ENCODE results near the gene PPP1R14B.

Gene PPP1R14B

DNA sequence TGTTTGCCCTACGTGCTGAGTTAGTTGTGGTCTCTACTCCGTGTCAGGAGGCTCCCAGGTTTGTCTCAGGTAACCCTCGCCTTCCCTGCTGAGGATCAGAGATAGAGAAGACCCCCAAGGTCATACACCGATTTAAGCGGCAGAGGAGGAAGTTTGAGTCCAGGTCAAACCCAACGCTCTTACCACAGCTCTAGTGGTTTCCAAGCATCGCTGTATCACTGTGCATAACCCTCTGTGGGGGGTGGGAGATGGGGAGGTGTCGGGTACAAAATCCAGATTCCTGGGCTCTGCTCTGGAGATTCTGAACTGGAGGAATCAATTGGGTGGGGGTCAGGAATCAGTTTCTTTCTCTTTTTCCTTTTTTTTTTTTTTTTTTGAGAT, 15.8 kb downstream of the PPP1R14B start:
- no peak for DNase-seq (ENCODE audit: low read depth, low spot score)

DNA sequence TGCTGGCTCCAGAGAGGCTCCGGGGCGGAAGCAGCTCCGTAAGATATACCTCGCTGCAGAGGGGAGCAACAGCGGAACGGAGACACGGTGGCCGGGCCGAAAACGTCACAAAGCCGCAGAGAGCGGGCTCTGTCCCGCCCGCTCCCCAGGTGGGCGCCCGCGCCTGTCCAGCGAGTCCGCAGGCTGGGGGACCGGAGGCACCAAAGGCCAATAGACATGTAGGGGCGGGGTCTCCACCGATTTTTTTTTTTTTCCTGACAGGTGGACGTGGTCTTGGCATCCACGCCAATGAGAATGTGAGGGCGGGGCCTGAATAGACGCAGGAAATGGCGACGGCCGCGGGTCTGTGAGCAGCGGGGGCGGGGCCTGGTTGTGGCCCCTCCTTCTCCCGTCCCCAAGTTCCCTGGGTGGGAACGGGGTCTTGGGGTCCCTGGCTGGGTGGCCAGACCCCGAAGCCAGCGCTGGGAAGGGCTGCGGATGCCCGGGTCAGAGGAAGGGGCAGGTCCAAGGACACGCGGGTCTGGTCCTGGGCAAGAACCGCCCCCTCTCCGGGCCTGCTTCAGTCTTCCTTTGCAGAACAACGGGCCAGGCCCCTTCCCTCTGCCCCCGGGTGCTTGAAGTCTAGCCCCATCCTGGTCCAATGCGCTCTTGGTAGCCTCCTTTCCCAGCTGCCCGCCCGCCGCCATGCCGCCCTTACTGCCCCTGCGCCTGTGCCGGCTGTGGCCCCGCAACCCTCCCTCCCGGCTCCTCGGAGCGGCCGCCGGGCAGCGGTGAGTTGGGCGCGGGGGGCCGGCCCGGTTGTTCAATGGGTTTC, 16.4 kb downstream of the PPP1R14B start, which contains the start of gene DNAJC4:
DNAJC4 (plus strand) TSS at position 378 of the 814 bp plus-strand sequence; CDS start at position 685, 307 bp downstream.
- DNase-seq (ENCODE audit: low read depth, low spot score): no peak

DNA sequence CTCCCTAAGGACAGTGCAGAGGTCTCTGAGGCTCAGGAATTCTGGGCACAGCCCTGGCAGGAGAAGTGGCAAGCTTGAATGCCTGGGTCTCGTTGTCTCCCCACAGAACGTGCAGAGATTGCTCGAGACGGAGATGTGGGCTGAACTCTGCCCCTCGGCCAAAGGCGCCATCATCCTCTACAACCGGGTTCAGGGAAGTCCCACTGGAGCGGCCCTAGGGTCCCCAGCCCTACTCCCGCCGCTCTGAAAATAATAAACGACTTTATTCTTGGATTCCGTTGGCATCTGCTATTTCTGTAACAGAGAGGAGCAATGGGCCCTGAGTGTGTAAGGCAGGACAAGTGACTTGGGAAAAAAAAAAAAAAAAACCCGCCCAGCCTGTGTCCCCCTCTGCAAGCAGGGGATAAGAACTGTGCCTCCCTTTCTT, 17.0 kb downstream of the PPP1R14B start:
- no peak for DNase-seq (ENCODE audit: low read depth, low spot score)

DNA sequence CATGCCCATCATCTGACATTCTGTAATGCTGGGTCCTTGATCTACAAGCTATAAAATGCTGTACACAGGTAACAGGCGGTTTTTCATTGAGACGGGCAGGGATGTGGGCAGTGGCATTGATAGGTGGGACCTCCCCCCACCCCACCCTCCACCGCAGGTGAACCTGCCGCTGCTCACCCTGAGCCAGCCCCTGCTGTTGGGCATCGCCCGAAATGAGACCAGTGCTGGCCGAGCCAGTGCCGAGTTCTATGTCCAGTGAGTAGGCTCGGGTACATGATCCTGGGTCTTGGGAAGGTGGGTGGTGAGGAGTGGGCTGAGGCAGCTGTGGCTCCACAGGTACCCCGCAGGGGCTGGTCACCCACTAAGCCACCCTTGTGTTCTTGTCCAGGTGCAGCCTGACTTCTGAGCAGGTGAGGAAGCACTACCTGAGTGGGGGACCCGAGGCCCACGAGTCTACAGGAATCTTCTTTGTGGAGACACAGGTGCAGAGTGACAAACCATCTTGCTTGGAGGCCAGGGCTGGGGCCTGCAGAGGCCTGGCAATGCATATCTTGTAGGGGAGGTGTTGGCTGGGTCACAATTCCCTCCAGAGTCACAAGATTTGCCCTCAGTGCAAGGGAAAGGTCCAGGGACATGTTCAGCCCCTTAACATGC, 17.5 kb downstream of the PPP1R14B start:
- DNase-seq (ENCODE audit: low read depth, low spot score): no peak

DNA sequence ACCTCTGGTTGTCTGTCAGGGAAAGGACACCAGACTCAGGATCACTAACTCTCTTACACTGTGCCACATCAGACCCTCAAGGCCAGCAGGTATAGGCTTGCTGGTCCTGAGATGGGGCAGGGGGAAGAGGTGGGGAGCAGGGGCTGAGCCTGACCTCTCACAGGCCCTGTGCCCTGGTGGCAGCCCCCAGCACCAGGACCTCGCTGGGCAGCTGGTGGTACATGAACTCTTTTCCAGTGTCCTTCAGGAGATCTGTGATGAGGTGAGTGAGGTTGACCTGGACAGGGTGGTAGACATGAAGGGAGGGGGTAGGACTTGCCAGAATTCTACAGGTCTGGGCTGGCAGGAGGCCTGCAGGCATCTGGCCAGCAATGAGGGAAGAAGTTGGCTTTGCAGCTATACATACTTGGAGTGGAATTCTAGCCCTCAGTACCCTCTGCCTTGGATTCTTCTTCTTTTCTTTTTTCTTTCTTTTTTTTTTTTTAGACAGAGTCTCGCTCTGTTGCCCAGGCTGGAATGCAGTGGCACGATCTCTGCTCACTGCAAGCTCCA, 19.3 kb downstream of the PPP1R14B start:
- DNase-seq (ENCODE audit: low read depth, low spot score): no peak

DNA sequence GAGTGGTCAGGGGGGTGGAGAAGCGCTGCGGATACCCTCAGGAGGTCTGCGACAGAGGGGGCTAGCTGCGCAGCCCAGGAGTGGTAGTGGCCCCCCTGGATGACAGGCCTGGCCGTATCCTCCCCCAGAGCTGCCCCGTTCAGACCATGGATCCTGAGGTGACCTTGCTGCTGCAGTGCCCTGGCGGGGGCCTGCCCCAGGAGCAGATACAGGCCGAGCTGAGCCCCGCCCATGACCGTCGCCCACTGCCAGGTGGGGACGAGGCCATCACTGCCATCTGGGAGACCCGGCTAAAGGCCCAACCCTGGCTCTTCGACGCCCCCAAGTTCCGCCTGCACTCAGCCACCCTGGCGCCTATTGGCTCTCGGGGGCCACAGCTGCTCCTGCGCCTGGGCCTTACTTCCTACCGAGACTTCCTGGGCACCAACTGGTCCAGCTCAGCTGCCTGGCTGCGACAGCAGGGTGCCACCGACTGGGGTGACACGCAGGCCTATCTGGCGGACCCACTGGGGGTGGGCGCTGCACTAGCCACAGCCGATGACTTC, 20.2 kb downstream of the PPP1R14B start:
- DNase-seq (ENCODE audit: low read depth, low spot score): no peak

DNA sequence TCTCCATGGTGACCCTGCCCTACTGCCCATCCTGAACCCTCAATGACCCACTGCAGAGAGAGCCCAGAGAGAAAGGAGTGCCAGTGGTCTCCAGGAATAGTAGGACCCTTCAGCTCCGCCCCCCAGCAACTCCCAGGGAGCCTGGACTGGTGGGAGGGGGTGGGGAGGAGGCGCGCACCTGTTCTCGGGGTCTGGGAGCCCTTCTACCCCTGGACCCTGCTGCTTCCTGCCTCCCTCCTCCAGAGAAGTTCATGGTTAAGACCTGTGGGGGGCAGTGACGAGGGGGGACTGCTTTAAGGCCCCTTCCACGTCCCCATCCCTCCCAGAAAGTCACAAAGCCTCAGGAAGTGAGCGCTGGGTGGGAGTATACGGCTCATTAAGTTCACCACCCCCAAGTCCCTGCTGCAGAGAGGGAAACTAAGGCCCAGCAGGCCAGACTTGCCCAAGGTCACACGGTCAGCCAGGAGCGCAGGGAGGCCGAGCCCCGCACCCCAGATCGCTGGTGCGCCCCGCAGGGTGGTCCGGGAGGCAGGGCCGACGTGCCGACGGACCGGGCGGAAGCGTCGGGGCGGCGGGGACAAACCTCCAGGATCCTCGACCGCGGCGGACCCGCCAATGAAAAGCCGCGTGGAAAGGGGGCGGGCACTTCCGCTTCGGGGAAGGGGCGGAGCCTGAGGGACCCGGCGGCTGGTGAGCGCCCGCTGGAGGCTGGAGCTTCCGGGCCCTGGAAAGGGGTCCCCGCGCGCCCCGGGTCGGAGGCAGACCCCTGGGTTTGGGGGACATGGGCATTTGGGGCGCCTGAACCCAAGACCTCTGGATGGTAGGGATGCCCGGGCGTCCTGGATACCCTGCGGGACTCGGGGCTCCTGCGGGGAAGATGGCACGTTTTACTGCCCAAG, 20.9 kb downstream of the PPP1R14B start, which contains the start of the genes NUDT22 and TRPT1:
NUDT22 (plus strand) TSS at position 667 of the 899 bp plus-strand sequence. CDS start 379 bp downstream, outside the sequence.
TRPT1 (minus strand) TSS at position 579 of the 899 bp plus-strand sequence; CDS start at position 253, 326 bp downstream.
- DNase-seq (ENCODE audit: low read depth, low spot score): no peak

DNA sequence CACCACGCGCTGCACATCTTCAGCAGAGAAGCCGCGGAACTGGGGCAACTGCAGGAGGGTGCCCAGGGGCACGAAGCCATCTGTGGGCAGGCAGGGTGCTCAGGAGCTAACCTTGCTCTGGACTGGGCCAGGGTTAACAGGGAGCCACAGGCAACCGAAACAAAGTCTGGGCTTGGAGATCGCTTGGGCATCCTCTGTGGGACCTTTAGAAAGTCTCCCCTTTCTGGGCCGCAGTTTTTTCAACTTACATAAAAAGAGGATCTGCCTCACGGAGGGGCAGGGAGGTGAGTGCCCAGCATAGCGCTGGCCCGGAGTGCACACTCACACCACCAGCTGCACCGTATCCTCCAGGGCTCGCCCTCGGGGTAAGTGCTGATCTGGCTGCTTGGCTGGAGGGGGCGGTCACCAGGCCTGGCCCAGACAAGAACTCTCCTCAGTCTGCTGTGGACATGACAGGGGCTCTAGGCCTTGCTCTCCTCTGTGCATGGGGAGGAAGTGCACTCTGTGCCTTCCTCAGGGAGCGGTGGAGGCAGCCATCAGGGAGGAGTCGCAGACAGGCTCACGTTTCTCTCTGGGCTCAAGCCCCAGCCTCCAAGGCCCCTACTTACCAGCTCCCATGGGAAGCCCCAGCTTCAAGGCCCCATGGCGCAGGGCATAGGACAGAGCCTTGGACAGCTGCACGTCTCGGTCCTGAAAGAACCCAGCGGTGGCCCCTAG, 21.7 kb downstream of the PPP1R14B start:
- DNase-seq (ENCODE audit: low read depth, low spot score): no peak

DNA sequence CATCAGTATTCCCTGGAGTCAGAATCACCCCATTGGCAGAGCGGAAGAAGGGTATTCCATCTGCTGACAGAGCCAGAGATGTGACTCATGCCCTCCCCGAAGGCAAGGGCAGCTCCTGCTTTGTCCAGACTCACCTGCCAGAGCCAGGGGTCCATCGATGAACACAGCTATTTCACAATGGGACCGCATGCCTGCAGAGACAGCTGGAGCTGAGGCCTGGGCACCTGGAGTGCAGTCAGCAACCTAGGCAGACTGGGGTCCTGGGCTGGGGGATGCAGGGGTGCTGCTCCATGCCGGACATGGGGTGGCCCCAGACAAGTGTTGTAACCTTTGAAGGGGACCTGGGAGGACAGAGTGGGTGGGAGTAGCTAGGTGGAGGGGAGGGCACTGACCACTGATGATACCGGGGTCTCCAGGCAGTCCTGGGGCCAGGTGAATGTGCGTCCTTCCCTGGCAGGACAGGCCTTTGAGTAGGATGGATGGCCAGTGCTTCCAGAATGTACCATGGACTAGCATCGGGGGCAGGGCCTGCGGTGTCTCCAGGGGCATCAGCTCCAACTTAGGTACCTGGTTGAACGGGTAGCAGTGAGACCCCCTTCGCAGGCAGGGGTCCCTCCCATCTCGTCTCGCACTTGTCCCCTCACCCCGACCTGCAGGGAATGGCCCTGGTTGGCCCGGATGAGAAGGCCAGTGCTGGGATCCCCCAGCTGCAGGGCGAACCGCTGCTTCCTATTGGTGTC, 22.4 kb downstream of the PPP1R14B start:
- no peak for DNase-seq (ENCODE audit: low read depth, low spot score)

DNA sequence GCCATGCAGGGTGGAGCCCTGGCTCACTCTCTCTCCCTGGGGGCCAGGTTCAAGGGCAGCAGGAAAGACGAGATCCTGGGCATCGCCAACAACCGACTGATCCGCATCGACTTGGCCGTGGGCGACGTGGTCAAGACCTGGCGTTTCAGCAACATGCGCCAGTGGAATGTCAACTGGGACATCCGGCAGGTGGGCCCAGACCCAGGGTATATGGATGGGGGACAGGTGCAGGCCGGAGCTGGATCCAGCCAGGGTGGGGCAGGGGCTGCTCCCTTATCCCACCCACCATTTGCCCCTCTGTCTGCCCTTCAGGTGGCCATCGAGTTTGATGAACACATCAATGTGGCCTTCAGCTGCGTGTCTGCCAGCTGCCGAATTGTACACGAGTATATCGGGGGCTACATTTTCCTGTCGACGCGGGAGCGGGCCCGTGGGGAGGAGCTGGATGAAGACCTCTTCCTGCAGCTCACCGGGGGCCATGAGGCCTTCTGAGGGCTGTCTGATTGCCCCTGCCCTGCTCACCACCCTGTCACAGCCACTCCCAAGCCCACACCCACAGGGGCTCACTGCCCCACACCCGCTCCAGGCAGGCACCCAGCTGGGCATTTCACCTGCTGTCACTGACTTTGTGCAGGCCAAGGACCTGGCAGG, 23.6 kb downstream of the PPP1R14B start:
- DNase-seq (ENCODE audit: low read depth, low spot score): no peak

DNA sequence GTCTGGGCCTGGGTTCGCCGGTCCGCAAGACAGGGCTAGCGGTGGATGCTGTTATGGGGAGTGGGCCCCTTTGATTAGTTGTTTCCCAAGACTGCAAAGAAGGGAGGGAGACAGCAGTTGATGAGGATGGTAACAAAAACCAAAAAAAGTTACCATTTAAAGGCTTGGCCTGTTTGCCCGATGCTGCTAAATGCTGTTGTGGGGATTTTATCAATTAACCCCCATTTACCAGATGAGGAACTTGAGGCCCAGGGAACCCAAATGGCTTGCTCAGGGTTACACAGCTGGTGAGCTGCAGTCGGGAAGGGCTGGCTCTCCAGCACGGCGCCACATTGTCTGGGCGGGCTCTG, 24.1 kb downstream of the PPP1R14B start:
- no peak for DNase-seq (ENCODE audit: low read depth, low spot score)

DNA sequence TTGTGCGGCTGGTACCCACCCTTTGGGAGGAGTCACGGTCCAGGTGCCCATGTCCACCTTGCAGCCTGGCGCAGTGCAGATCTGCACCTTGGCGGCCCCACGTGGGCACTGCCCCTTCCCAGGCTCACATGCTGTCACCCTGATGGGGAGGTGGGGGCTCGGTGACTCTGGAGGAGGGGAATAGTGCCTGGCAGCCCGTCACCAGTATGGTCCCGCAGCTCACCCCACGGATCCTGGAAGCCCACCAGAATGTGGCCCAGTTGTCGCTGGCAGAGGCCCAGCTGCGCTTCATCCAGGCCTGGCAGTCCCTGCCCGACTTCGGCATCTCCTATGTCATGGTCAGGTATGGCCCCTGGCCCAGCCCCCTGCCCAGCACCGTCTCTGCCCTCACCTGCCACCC, 25.9 kb downstream of the PPP1R14B start:
- DNase-seq (ENCODE audit: low read depth, low spot score): no peak

DNA sequence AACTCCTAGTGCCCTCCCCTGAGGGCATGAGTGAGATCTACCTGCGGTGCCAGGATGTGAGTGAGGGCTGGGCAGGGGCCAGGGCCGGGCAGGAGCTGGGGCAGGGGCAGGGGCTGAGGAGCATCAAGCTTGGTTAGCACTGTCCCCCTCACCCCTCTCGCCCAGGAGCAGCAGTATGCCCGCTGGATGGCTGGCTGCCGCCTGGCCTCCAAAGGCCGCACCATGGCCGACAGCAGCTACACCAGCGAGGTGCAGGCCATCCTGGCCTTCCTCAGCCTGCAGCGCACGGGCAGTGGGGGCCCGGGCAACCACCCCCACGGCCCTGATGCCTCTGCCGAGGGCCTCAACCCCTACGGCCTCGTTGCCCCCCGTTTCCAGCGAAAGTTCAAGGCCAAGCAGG, 26.5 kb downstream of the PPP1R14B start:
- no peak for DNase-seq (ENCODE audit: low read depth, low spot score)

DNA sequence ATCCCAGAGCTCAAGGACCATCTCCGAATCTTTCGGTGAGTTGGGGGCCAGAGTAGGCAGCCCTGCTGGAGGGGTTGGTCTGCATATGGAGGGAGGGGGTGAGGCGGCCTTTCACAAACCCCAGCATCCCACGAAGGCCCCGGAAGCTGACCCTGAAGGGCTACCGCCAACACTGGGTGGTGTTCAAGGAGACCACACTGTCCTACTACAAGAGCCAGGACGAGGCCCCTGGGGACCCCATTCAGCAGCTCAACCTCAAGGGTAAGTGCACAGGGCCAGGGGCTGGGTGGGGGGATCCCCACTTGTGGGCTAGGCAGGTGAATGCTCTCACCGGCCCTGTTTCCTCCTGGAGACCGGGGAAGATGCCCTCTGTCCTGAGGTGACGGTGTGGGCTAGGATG, 27.0 kb downstream of the PPP1R14B start:
- DNase-seq (ENCODE audit: low read depth, low spot score): no peak

DNA sequence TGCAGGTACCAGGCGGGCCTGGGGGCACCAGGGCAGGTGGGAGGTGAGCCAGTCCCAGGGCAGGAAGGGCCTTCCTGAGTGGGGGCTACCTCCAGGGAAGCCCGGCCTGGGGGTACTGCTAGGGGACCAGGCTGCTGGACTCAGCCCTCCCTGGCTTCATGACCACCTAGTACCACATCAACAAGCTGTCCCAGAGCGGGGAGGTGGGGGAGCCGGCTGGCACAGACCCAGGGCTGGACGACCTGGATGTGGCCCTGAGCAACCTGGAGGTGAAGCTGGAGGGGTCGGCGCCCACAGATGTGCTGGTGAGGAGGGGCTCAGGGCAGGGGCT, 27.4 kb downstream of the PPP1R14B start:
- DNase-seq (ENCODE audit: low read depth, low spot score): no peak

DNA sequence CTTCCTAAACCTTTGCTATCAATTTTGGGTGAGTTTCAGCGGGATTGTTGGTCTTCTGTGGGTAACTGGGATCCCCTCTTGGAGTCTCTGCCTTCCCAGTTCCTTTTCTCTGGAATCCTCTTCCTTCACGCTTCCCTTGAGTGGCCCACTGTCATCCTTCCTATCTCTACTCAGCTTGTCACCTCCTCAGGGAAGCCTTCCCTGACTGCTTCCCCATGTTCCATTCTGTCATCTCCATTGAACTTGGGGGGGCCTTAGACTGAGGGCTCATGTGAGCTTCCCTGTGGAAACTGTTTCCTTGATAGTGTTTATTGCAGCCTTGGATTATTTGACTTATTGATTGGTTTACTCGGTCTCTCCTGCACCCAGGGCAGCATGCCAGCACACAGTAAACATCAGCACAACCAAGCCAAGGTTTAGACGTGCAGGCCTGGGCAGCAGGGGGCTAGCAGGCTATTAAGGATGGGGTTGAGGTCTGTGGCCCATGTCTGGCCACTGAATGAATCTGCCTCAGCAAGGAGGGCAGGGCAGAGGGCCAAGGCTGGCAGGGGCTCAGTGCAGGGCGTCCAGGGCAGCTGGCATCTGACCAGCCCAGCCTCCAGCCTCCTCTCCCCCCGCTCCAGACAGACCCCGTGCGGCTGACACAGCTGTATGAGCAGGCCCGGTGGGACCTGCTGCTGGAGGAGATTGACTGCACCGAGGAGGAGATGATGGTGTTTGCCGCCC, 28.0 kb downstream of the PPP1R14B start:
- no peak for DNase-seq (ENCODE audit: low read depth, low spot score)

DNA sequence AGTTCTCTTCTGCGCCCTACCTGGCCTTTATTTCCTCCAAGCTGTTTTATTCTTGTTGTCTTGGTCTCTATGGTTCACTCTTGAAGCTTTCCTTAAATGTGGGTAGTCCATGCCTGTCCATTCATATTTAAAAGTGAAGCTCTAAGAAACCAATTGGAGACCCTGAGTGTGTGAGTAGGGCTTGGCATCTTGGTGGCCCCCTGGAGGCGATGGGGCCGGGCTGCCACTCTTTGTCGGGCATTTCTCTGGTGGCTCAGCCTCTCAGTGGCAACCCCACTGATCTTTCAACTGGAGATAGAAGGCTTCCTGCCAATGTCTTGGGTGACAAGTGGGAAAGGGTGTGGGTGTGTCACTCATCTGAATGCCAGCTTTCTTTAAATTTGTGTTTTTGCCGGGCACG, 29.9 kb downstream of the PPP1R14B start:
- DNase-seq (ENCODE audit: low read depth, low spot score): no peak

DNA sequence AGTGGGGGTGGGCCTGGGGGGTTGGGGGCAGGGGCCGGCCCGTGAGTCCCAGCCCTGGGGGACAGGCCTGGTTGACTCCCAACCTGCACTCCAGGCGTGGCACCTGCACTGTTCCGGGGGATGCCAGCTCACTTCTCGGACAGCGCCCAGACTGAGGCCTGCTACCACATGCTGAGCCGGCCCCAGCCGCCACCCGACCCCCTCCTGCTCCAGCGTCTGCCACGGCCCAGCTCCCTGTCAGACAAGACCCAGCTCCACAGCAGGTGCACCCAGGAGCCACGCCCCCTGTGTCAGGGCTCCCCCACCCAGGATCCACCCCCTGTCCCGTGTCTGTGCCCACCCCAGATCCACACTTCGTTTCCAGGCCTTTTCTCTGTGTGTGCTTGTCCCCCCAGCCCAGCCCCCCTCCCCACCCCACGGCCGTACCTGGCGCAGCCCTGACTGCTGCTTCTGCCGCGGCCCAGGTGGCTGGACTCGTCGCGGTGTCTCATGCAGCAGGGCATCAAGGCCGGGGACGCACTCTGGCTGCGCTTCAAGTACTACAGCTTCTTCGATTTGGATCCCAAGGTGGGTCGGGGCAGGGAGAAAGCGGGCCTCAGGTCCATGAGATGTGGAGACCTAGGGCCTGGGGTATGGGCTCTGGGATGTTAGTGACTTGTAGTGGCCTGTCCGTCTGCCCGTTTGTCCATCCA, 35.4 kb downstream of the PPP1R14B start:
- no peak for DNase-seq (ENCODE audit: low read depth, low spot score)

Data from iPS DF 19.7 (cell line).